Measurements from ENCODE around the gene PRKAB1.
A peak's percentile ranks its signal among the peaks of the same experiment; 100 is the strongest.

GRCh38 chr12:119669744-119670472 is 2.0 kb downstream of the PRKAB1 start:
- TF ChIP-seq CTCF (IDR thresholded peaks at IDR 0.05) (no peak), POLR2A (IDR thresholded peaks at IDR 0.05) (peak; percentile 18 to 52)

Data from Peyer's patch (tissue), 4 donors.